Parathyroid adenoma (tissue), 2 donors: Measurements from ENCODE around the gene VWA3A.
"Not testable (repeated sequence)": the region's sequence is repeated elsewhere in the genome, so short reads cannot be mapped to it uniquely, and the experiment has no call there.

Source experiments
- H2AFZ ChIP-seq: fragments of 300-600 bp; sonication (generic); one replicate; pipeline ENCODE4 v1.7.0; 2017; ENCODE audit warnings: antibody characterized with exemption, mild to moderate bottlenecking
- H3K27ac ChIP-seq: fragments of 300-600 bp; sonication (generic); one replicate; pipeline ENCODE4 v1.7.0; 2017
- H3K27me3 ChIP-seq: fragments of 300-600 bp; sonication (generic); one replicate; pipeline ENCODE4 v1.7.0; 2017; ENCODE audit warnings: low read length; ENCODE audit not compliant: control insufficient read depth, insufficient read depth
- H3K36me3 ChIP-seq: fragments of 300-600 bp; sonication (generic); one replicate; pipeline ENCODE4 v1.7.0; 2017; ENCODE audit warnings: low read length; ENCODE audit not compliant: control insufficient read depth, insufficient read depth
- H3K4me1 ChIP-seq: fragments of 300-600 bp; sonication (generic); one replicate; pipeline ENCODE4 v1.7.0; 2017; ENCODE audit warnings: control low read depth
- H3K4me2 ChIP-seq: fragments of 300-600 bp; sonication (generic); one replicate; pipeline ENCODE4 v1.7.0; 2017; ENCODE audit warnings: low read length
- H3K4me3 ChIP-seq: fragments of 300-600 bp; sonication (generic); one replicate; pipeline ENCODE4 v1.7.0; 2017; ENCODE audit warnings: low read depth, low read length
- H3K79me2 ChIP-seq: fragments of 300-600 bp; sonication (generic); one replicate; pipeline ENCODE4 v1.7.0; 2017; ENCODE audit warnings: control low read depth
- H3K9ac ChIP-seq: fragments of 300-600 bp; sonication (generic); one replicate; pipeline ENCODE4 v1.7.0; 2017; ENCODE audit warnings: mild to moderate bottlenecking
- H3K9me3 ChIP-seq: fragments of 300-600 bp; sonication (generic); one replicate; pipeline ENCODE4 v1.7.0; 2017; ENCODE audit warnings: low read length; ENCODE audit not compliant: control insufficient read depth
- CTCF ChIP-seq: fragments of 300-600 bp; sonication (generic); IDR thresholded peaks from one replicate; pipeline ENCODE4 v1.7.0; 2017; ENCODE audit warnings: antibody characterized with exemption, mild to moderate bottlenecking
- donor health status: primary hyperparathyroidism.

Gene VWA3A

GRCh38 chr16:22144520-22144919 lies 52.2 kb downstream of the VWA3A start:
- Histone ChIP-seq H3K9ac (no peak overlapping the region), H3K4me2 (no peak overlapping the region), H3K4me3 (no peak overlapping the region), H2AFZ (no peak overlapping the region), H3K79me2 (no peaks in the 10 kb centered on the region), H3K36me3 (no peaks in the 10 kb centered on the region), H3K4me1 (no peaks in the 10 kb centered on the region), H3K9me3 (no peaks in the 10 kb centered on the region), H3K27ac (no peak overlapping the region), H3K27me3 (no peaks in the 10 kb centered on the region)
- TF ChIP-seq CTCF = no peak

GRCh38 chr16:22147853-22148252 lies 55.5 kb downstream of the VWA3A start:
- Histone ChIP-seq H3K4me3 (no peak overlapping the region), H3K79me2 (no peaks in the 10 kb centered on the region), H3K4me1 (no peaks in the 10 kb centered on the region), H2AFZ (no peak overlapping the region), H3K27me3 (no peaks in the 10 kb centered on the region), H3K9me3 (no peaks in the 10 kb centered on the region), H3K9ac (no peak overlapping the region), H3K27ac (no peak overlapping the region), H3K36me3 (no peaks in the 10 kb centered on the region), H3K4me2 (no peak overlapping the region)
- TF ChIP-seq CTCF = no peak

GRCh38 chr16:22151246-22151998 lies 59.1 kb downstream of the VWA3A start:
- TF ChIP-seq CTCF = no peak
- Histone ChIP-seq H2AFZ (no peak overlapping the region), H3K4me1 (no peaks in the 10 kb centered on the region), H3K27me3 (no peaks in the 10 kb centered on the region), H3K9me3 (no peaks in the 10 kb centered on the region), H3K27ac (no peak overlapping the region), H3K79me2 (no peaks in the 10 kb centered on the region), H3K4me3 (no peak overlapping the region), H3K4me2 (no peak overlapping the region), H3K9ac (no peak overlapping the region), H3K36me3 (no peaks in the 10 kb centered on the region)

- H3K4me2 ChIP-seq = no peak overlapping the region
- TF ChIP-seq CTCF = no peak
- H3K27me3 ChIP-seq = no peaks in the 10 kb centered on the region
- no peak overlapping the region for H3K9ac ChIP-seq
- H3K36me3 ChIP-seq = no peaks in the 10 kb centered on the region
- H3K27ac ChIP-seq = no peak overlapping the region
- no peaks in the 10 kb centered on the region for H3K9me3 ChIP-seq
- H3K4me3 ChIP-seq = no peak overlapping the region
- H2AFZ ChIP-seq = no peak overlapping the region
- no peaks in the 10 kb centered on the region for H3K4me1 ChIP-seq
- H3K79me2 ChIP-seq = no peaks in the 10 kb centered on the region
Observed at GRCh38 chr16:22152316-22152715, 60.0 kb downstream of the VWA3A start.

- H3K4me2 ChIP-seq, H2AFZ ChIP-seq, H3K27me3 ChIP-seq, H3K4me1 ChIP-seq, H3K79me2 ChIP-seq, H3K9ac ChIP-seq, H3K36me3 ChIP-seq, H3K27ac ChIP-seq, H3K4me3 ChIP-seq, H3K9me3 ChIP-seq: not testable (repeated sequence)
Observed at GRCh38 chr16:22153078-22153477, 60.7 kb downstream of the VWA3A start.
